GM19468 (cell line): ENCODE data around the gene HIP1.
"Not testable (repeated sequence)": the region's sequence is repeated elsewhere in the genome, so short reads cannot be mapped to it uniquely, and the experiment has no call there.

Experiments
- ATAC-seq: cut with Tn5 transposase; IDR thresholded peaks from one replicate; pipeline ENCODE4 v1.9.1; 2021; ENCODE audit warnings: mild to moderate bottlenecking, moderate library complexity, moderate number of reproducible peaks; ENCODE audit not compliant: unreplicated experiment; ENCODE audit errors: extremely low read depth

The HIP1 gene

DNA sequence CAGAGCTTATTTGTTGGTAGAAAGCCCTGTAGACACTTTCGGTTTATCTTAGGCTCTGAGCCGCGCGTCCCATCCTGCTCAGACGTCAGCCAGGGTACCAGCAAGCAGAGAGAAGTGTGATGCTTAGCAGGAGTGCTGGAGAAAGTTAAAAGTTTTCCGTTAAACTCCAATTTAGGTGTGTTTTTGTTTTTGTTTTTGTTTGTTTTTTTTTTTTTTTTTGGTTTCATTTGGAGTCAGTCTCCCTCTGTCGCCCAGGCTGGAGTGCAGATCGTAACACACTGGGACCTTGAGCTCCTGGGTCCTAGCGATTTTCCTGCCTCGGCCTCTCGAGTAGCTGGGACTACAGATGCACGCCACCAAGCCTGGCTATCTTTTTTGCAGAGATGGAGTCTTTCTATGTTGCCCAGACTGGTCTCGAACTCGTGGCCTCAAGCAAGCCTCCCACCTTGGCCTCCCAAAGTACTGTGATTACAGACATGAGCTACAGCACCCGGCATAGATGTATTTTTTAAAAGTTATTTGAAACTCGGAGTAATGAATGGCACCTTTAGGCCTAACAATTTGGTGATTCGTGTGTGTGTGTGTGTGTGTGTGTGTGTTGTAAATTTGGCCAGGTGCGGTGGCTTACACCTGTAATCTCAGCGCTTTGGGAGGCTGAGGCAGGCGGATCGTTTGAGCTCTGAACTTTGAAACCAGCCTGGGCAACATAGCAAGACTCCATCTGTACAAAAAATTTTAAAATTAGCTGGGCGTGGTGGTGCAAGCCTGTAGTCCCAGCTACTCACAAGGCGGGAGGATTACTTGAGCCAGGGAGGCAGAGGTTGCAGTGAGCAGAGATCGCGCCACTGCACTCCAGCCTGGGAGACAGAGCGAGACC is 1.3 kb upstream of the HIP1 start:
- ATAC-seq, result peak; percentile 10

DNA sequence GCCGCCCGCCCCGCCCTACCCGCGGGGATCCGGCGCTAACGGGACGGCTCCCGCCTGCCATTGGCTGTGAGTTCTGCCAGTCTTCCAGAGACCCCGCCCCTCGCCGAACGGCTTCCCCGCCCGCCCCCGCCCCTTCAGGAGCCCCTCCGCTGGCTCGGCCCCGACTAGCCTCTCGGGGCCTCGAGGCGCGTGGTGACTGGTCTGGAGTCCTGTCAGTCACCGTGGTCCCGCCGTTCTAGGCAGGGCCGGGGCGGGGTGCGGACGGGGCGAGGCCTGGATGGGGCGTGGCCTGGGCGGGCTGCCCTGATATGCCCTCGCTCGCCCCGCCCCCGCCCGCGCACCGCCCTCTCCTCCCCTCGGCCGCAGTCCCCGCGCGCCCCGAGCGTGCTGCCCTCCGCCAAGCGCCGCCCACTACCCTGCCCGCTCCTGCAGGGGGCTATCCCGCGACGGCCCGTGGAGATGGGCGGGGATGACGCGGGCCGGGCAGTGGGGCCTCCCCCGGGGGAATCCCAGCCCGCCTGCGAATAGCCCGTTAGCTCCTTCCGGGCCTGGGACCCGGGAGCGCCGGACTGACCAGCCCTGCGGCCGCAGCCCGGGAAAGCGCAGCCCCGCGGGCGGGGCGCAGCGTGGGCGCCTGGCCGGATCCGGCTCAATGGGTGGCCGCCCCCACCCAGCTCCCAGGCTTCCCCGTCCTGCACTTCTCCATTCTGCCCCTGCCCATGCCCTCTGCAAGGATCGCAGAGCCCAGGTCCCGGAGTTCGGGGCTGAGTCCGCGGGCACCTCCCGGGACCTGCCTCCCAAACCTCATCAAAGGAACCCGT is 444 bp upstream of the HIP1 start:
- ATAC-seq, result peak; percentile 94

DNA sequence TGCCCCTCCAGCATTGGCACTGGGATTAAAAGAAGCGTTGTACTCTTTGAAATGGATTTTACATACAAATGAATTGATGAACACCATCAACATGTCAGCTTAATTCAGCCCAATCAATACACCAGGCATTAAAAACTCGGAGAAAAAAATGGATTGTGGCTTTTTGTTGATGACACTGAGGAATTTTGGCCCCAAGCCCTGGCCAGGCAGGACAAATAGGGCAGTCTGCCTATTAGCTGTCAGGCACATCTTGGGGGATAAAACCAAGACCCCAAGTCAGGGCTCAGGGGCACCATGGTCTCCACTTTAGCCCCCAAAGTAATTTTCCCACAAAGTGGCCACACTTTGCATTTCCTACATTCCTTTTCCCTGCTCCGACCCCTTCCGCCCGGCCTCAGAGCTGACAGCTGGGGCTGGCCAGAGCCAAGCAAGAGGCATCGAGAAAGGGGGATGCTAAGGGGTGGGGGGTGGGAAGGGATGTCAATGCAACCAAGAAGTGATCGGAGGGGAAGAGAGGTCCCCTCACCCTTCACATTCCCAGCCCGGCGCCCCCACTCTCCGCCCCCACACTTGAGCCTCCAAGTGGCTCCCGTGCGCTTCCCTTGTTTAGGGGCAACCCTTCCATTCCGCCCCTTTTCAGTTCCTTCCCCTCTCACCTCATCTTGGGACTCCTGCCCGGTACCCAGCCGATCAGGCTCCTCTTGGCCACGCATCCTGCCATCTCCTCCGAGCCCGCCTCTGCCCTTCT is 711 bp downstream of the HIP1 start:
- no peak for ATAC-seq

DNA sequence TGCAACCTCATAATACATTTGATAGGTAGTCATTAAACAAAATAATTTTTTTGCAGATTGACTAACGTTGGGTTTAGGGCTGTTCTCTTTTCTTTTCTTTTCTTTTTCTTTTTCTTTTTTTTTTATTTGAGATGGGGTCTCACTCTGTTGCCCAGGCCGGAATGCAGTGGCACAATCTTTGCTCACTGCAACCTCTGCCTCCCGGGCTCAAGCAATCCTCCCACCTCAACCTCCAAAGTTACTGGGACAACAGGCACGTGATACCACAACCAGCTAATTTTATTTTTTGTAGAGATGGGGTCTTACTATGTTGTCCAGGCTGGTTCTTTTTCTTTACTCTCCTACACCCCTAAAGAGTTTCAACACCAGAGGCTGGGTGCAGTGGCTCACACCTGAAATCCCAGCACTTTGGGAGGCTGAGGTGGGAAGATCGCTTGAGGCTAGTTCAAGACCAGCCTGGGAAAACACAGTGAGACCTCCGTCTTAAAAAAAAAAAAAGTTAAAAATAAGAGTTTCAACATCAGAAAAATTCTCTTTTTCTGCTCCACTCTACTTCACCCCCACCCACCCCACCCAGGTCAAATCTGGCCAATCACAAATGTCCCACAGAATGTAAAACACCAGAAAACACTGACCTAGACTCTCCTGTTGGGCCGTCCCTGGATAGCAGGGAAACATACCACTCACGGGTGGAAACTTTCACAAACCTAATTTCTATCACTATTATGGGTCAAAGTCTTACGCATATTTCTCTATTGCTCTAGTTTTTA is 3.0 kb downstream of the HIP1 start:
- no peak for ATAC-seq

DNA sequence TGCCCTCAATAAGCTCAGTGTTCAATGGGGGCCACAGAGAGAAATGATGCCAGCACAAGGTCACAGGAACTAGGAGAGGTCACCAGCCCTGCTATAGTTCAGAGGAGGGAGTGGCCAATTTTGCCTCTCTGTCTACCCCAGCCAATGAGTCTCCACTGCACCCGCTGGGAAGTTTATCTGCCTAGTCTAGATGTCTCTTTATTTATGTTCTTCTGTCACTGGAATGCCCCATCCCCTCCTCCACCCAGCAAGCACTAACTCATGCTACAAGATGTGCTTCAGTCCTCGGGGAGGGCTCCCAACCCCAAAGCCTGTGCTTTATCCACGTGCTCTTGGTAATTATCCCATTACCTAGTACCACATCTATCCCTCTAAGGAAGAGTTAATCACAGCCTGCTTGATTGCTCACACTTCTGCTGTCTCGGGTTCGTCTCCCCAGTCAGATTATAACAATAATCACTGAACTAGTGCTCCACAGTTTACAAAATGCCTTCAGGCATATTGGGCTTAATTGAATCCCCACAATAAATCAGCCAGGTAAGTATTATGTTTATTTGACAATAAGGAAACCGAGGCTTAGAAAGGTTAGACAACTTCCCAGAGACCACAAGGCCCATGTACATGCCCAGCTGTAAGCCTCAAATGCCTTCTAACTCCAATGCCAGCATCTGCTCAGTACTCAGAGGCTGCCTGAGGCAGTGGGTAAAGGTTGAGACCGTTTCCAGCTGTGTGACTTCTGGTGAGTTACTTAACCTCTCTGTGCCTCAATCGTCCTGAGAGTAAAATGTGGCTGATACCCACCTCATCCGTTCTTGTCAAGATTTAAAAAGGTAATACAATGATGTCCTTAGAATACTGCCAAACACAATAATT is 3.9 kb downstream of the HIP1 start:
- ATAC-seq, result no peak

DNA sequence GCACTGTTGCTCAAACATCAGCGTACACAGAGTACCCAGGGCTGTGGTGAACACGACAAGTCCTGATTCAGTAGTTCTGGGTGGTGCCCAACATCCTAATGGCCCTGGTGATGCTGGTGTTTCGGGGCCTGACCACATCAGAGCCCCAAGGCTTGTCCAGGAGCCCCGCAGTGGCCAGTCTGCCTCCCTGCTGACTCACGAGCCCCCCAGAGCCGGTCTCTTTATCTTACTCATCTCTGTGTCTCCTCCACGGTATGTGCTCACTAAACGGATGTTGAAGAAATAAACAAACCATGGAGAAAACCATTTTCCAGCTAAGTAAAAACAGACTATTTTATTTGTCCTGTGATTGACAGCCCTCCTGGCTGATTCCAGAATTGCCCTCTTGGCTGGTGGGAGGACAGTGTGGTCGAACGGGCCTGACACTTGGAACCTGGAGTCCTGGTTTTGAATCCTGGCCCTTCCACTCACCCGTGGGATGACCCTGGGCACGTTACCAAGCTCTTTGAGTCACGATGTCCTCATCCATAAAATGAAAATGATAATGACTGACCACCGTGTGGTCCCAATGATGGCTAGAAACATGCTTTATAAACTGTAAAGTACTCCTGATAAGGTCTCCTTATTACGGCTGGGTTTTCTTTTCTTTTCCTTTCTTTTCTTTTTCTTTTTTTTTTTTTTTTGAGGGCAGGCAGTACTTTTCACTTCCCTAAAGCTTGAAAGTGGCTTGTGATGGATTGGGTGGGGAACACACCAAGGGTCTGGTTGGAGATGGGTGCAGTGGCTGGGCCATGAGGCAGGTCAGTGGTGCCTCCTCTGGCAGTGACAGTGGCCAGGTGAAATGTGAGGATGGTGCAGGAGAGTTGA is 5.7 kb downstream of the HIP1 start:
- no peak for ATAC-seq

DNA sequence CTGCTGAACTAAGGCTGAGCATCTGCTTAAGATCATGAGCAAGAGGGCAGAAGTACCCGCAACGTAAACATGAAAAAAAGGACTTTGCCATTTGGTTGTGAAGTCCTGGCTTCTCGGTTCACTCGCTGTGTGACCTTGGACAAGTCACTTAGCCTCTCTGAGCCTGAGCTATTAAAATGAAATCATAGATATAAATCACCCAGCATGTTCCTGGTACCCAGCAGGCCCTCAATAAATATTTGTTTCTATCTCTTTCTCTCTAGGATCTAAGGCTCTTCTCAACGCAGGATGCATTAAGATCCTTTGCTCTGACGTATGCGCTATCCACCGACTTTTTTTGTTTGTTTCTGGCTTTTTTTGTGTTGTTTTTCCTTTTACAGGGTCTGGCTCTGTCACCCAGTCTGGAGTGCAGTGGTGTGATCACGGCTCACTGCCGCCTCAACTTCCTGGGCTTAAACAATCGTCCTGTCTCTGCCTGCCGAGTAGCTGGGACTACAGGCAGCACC is 6.7 kb downstream of the HIP1 start:
- ATAC-seq, result no peak

DNA sequence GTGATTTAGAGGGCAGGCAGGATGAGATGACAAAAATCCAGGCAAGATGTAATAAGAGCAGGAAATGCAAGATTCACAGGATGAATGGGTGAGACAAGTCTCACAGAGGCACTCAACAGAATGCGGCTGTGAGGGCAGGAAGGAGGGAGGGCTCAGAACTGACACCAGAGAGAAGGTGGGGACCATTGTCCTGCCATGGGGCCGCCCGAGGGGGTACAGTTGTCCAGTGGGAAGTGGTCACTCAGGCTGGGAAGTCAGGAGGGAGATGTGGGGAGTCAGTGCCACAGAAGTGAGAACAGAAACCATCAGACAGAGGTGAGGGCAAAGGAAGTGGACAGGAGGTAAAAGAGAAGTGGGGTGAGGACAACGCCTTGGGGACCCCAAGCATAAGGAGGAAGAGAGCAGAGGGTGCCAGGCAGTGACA is 8.9 kb downstream of the HIP1 start:
- no peak for ATAC-seq

DNA sequence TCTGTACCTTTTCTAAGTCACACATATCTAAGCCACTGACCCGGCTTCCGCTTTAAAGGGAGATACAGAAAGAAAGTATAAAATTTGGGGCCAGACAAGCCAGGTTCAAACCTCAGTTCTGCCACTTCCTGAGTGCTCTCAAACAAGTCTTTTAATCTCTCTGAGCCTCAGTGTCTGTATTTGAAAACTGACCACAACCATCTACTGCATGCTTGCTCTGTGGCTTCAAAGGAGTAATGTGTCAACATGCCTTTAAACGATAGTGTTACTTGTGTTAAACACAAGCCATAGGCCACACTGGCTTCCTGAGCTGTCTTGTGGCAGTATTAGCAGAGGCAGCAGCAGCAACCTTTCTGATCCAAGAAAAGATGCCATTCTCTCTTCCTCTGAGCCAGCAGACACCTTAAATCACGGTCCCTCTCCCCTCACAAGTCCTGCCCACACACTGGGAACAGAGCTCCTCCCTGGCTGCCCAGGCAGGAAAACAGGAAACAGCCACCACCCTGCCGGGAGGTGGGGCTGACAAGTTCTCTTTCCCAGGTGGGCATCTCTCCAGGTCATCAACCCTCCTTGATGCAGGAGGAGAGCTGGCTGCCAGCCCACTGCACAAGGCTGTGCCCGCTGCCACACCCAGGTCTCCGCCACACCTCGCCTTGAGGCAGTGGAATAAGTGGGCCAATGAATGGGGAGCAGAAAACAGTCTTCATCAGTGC is 10.7 kb downstream of the HIP1 start:
- no peak for ATAC-seq

DNA sequence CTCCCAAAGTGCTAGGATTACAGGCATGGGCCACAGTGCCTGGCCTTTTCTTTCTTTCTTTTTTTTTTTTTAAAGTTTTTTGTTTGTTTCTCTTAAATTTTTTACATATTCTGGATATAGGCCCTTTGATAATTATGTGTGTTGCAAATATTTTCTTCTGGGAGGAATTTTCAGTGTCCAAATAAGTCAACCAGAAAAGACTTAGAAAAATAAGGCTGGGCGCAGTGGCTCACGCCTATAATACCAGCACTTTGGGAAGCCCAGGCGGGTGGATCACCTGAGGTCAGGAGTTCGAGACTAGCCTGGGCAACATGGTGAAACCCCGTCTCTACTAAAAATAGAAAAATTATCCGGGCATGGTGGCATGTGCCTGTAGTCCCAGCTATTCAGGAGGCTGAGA is 11.4 kb downstream of the HIP1 start:
- not testable (repeated sequence) for ATAC-seq

DNA sequence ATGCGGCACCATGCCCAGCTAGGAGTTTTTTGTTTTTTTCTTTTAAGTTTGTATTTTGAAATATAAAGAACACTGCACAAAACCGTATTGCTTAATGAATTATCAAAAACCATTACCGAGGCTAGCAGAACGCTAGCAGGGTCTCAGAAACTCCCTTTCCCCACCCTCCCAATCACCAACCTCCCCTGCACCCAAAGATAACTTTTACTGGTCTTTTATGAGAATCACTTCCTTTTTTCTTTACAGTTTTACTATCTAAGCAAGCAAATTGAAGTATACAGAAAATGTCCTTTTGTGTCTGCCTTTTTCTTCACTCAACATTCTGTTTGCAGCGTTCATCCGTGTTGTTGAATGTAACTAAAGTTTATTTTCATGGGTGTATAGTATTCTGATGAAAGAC is 13.4 kb downstream of the HIP1 start:
- no peak for ATAC-seq

DNA sequence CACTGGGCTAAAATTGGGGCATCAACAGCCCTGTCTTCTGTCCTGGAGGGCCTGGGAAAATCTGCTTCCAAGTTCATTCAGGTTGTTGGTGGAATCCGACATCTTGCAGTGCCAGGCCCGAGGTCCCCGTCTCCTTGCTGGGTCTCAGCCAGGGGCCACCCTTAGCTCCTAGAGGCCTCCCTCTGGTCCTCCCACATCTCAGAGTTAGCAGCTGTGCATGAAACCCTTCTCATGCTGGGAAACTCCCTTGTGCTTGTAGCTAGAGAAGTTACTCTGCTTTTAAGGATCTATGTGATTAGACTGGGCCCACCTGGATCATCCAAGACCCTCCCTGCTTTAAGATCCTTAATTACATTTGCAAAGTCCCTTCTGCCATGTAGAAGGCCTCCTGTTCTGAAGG is 15.3 kb downstream of the HIP1 start:
- ATAC-seq, result no peak

DNA sequence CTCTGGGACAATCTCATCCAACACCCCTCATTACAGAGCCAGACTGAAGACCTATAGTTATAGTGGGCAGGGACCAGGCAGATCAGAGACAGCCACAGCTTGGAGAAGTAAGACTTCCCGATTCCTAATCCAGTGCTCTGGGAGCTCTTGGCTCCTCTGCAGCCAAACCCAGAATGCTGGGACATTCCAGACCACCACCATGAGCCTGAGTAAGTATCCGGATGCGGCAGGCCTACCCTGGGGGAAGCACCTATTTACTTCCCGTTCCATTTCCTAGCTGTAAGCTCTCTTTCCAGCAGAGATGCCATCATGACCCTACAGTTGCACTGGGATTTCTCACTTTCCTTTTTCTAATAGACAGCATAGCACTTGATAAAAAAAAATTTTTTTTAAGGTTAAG is 16.4 kb downstream of the HIP1 start:
- ATAC-seq, result no peak

DNA sequence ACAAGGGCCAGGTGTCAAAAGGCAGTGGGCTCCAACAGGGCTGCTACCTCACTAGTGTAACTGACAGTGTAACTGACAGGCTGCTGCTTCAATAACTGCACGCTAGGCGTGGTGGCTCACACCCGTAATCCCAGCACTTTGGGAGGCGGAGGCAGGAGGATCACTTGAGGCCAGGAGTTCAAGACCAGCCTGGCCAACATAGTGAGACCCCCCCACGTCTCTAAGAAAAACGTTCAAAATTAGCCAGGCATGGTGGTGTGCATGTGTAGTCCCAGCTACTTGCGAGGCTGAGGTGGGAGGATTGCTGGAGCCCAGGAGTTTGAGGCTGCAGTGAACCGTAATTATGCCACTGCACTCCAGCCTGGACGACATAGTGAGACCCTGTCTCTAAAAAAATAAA is 16.8 kb downstream of the HIP1 start:
- not testable (repeated sequence) for ATAC-seq

DNA sequence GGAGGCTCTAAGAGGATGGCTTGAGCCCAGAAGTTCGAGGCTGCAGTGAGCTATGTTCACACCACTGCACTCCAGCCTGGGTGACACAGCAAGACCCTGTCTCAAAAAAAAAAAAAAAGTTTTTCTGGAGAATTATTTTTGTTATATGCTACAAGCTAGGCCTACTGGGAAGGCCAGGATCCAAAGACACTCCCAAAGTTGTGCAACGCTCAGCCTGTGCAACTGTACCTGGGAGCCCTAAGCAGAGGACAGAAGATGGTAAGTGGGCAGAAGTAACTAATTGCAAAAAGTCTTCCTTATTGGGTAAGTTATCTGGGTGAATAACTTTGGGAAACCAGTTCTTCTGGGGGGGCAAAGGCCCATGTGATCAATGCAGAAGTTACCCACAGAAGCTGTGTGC is 17.3 kb downstream of the HIP1 start:
- no peak for ATAC-seq

DNA sequence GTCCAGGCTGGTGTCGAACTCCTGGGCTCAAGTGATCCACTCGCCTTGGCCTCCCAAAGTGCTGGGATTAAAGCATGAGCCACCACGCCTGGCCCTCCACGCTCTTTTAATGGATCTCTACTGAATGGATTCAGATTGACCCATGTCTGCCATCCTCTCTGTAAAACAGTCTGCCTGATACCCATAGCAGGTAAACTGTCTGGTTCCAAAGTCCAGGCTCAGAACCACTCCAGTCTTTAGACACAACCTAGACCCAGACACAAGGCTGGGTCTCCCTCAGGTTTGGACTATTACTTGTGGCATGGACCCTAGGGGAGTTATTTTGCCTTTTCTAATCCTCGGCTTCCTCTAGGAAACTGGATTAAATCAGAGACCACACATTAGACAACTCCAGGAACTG is 19.1 kb downstream of the HIP1 start:
- ATAC-seq, result no peak

DNA sequence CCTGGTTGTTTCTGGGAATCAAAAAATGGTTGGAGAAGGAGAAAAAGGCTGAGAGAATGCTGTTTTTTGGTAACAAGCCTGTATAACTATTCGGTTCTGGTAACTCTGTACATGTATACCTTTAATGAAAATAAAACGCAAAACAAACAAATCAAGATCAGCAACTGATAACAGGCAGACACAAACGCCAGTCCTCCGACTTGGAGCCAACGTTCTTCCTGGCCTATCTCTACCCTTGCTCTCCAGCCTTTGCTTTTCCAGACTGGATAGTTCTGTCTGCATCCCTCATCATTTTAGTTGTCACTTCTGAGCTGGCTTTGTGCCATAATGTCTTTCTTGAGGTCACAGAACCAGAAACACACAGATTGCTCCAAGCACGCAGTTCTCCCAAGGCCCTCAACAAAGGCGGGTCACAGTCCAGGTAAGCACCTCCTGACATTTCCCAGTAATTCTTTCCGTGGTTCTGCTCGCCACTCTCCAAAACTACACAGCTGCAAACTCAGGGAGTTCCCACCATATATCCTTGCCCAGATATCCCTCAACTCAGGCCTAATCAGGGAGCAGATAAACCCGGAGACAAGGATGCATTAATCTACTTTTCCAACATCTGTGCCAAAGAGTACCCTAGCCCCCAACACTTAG is 20.2 kb downstream of the HIP1 start:
- ATAC-seq, result no peak
